ENCODE data around the gene AMELX. TPM values are rescaled to one million over a fixed set of nuclear protein-coding genes. Genes with fewer than 3 reads are reported as not detected.

AMELX gene
- polyA plus RNA-seq, 2 of the 4 experiments (the other 2 are of a cell fraction) = not detected

GRCh38 chrX:11311706-11312105 lies 18.5 kb downstream of the AMELX start (continued):
- TF ChIP-seq CHD4 (IDR thresholded peaks at IDR 0.05; ENCODE audit: borderline replicate concordance) (no peak), HOXB5 (CRISPR knock-in tag; IDR thresholded peaks at IDR 0.05) (no peak), ZFP36 (IDR thresholded peaks at IDR 0.05; ENCODE audit: borderline replicate concordance, partially characterized antibody) (no peak), CBX8 (IDR thresholded peaks at IDR 0.05) (no peak), EHF (CRISPR knock-in tag; IDR thresholded peaks at IDR 0.05) (no peak), ZSCAN20 (CRISPR knock-in tag; IDR thresholded peaks at IDR 0.05) (no peak), KDM1A (IDR thresholded peaks at IDR 0.05; ENCODE audit: low read depth) (no peak)

DNA sequence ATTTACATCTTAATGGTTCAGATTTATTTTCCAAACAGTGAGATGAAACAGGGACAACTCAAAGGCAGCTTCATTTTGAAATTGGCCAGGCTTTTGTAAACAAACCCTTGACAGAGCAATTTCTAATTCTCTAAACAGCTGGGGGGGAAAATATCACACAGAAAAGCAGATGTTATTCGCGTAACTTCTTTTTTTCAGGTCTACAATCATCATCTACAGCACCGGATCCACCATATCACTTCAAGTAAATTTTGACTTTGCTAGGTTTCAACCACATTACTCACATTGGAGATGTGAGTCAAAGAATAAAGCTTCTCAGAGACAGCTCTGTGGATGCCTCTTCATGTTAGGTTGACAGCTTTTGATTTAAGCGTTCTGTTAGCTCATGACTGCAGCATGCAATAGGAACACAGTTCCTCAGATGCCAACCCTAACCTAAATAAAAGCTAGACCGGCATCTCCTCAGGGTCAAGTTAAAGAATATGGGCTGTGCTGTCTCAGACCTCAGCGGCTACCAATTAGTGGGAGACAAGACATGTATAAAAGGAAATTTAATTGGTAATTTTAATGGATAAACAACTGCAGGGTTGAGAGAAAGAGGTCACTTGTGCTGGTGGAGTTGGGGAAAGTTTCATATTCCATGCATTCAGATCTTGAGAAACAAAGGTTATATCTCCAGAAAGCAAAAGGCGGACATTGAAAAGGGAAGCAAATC lies 26.8 kb downstream of the AMELX start:
- WGBS (ENCODE audit: missing lambda C conversion rate) = 62% methylated on average over 7 of the region's 7 CpGs
- Histone ChIP-seq H3K4me3 (no peak overlapping the region), H3K9me3 (no peaks in the 10 kb centered on the region), H3K27ac (no peak overlapping the region), H3K4me1 (no peaks in the 10 kb centered on the region), H3K4me2 (no peak overlapping the region)
- TF ChIP-seq CTCF (IDR thresholded peaks at IDR 0.05) (no peak), CBX8 (IDR thresholded peaks at IDR 0.05) (no peak), GATA3 (IDR thresholded peaks at IDR 0.05; ENCODE audit: borderline replicate concordance) (no peak), CHD2 (IDR thresholded peaks at IDR 0.05; ENCODE audit: low read length, partially characterized antibody) (no peak), CEBPB (IDR thresholded peaks at IDR 0.05) (no peak), POLR2AphosphoS2 (conservative IDR thresholded peaks at IDR 0.05; ENCODE audit: low read length) (no peak), EHF (CRISPR knock-in tag; IDR thresholded peaks at IDR 0.05) (no peak), HDAC2 (IDR thresholded peaks at IDR 0.05) (no peak), RNF2 (IDR thresholded peaks at IDR 0.05; ENCODE audit: borderline replicate concordance, low read depth) (no peak), ZSCAN20 (CRISPR knock-in tag; IDR thresholded peaks at IDR 0.05) (no peak)
- TF ChIP-seq, protein P1, sequence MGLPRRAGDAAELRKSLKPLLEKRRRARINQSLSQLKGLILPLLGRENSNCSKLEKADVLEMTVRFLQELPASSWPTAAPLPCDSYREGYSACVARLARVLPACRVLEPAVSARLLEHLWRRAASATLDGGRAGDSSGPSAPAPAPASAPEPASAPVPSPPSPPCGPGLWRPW (IDR thresholded peaks at IDR 0.05) = no peak
- TF ChIP-seq, protein P2, sequence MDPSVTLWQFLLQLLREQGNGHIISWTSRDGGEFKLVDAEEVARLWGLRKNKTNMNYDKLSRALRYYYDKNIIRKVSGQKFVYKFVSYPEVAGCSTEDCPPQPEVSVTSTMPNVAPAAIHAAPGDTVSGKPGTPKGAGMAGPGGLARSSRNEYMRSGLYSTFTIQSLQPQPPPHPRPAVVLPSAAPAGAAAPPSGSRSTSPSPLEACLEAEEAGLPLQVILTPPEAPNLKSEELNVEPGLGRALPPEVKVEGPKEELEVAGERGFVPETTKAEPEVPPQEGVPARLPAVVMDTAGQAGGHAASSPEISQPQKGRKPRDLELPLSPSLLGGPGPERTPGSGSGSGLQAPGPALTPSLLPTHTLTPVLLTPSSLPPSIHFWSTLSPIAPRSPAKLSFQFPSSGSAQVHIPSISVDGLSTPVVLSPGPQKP (IDR thresholded peaks at IDR 0.05; ENCODE audit: low read depth, low read length) = no peak
- TF ChIP-seq, protein P3, sequence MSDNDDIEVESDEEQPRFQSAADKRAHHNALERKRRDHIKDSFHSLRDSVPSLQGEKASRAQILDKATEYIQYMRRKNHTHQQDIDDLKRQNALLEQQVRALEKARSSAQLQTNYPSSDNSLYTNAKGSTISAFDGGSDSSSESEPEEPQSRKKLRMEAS (IDR thresholded peaks at IDR 0.05) = no peak
- TF ChIP-seq, protein P4, sequence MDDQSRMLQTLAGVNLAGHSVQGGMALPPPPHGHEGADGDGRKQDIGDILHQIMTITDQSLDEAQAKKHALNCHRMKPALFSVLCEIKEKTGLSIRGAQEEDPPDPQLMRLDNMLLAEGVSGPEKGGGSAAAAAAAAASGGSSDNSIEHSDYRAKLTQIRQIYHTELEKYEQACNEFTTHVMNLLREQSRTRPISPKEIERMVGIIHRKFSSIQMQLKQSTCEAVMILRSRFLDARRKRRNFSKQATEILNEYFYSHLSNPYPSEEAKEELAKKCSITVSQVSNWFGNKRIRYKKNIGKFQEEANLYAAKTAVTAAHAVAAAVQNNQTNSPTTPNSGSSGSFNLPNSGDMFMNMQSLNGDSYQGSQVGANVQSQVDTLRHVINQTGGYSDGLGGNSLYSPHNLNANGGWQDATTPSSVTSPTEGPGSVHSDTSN (IDR thresholded peaks at IDR 0.05) = no peak
- DNase-seq (ENCODE audit: low read depth in 1 of 2, low spot score in 1 of 2) = no peak
- no peak for ATAC-seq
- FAIRE-seq = no peak
- POLR2A ChIA-PET = no interaction called here
- CTCF ChIA-PET = interaction anchor here (0.7 kb wide), 1 partner anchor 25 kb away, joined by 3 read pairs; no protein-coding TSS in a partner anchor

GRCh38 chrX:11321986-11322385 lies 28.8 kb downstream of the AMELX start:
- DNase-seq (ENCODE audit: low read depth in 1 of 2, low spot score in 1 of 2) (no peak), FAIRE-seq (no peak), ATAC-seq (no peak)
- H3K4me1 ChIP-seq = no peaks in the 10 kb centered on the region
- CTCF ChIA-PET = no interaction called here
- TF ChIP-seq EHMT2 (IDR thresholded peaks at IDR 0.05; ENCODE audit: low read depth) (no peak), MAFK (IDR thresholded peaks at IDR 0.05; ENCODE audit: partially characterized antibody) (no peak), EP300 (IDR thresholded peaks at IDR 0.05) (no peak), HDAC2 (IDR thresholded peaks at IDR 0.05) (no peak), JUN (IDR thresholded peaks at IDR 0.05) (no peak), MAZ (IDR thresholded peaks at IDR 0.05; ENCODE audit: borderline replicate concordance, low read depth, low read length) (no peak), ZSCAN20 (CRISPR knock-in tag; IDR thresholded peaks at IDR 0.05) (no peak), ZC3H11A (IDR thresholded peaks at IDR 0.05) (no peak)
- TF ChIP-seq, protein P5, sequence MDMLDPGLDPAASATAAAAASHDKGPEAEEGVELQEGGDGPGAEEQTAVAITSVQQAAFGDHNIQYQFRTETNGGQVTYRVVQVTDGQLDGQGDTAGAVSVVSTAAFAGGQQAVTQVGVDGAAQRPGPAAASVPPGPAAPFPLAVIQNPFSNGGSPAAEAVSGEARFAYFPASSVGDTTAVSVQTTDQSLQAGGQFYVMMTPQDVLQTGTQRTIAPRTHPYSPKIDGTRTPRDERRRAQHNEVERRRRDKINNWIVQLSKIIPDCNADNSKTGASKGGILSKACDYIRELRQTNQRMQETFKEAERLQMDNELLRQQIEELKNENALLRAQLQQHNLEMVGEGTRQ (IDR thresholded peaks at IDR 0.05) = no peak
- TF ChIP-seq, protein P1 (IDR thresholded peaks at IDR 0.05) = no peak
- no peak overlapping the region for H3K4me3 ChIP-seq
- no peak overlapping the region for H3K27ac ChIP-seq
- WGBS (ENCODE audit: missing lambda C conversion rate) = 28% methylated on average over 2 of the region's 2 CpGs
- no peaks in the 10 kb centered on the region for H3K9me3 ChIP-seq
- no peak overlapping the region for H3K4me2 ChIP-seq
- POLR2A ChIA-PET = no interaction called here

Measured in A549 (cell line).